GM23338 (cell line): ENCODE data around the gene TRPM3. TPM values are rescaled to one million over a fixed set of nuclear protein-coding genes. Genes with fewer than 3 reads are reported as not detected.

Experiments
- ATAC-seq: fragments of 200-7000 bp; cut with Tn5 transposase; 3 replicates; pipeline ENCODE4 v1.9.1; 2020
- DNase-seq: peaks from one replicate; pipeline ENCODE4 v3.0.0-alpha.2; 2015; ENCODE audit warnings: low spot score
- H2AFZ ChIP-seq: fragments of 200-600 bp; sonication (generic); 2 replicates; pipeline ENCODE4 v1.8.0; 2016; ENCODE audit warnings: antibody characterized with exemption, mild to moderate bottlenecking, moderate library complexity
- H3F3A ChIP-seq: fragments of 200-600 bp; sonication (generic); replicated peaks from 2 replicates; pipeline ENCODE4 v1.8.0; 2017; ENCODE audit warnings: antibody characterized with exemption, mixed run types, low read depth
- H3K27ac ChIP-seq: fragments of 200-600 bp; sonication (generic); 2 replicates; pipeline ENCODE4 v1.6.1; 2016; ENCODE audit warnings: low read depth
- H3K27me3 ChIP-seq: fragments of 200-600 bp; sonication (generic); 2 replicates; pipeline ENCODE4 v1.8.0; 2016; ENCODE audit warnings: mild to moderate bottlenecking, mixed run types, moderate library complexity; ENCODE audit not compliant: insufficient read depth
- H3K36me3 ChIP-seq: fragments of 200-600 bp; sonication (generic); 2 replicates; pipeline ENCODE4 v1.8.0; 2016; ENCODE audit warnings: mild to moderate bottlenecking; ENCODE audit not compliant: insufficient read depth
- H3K4me1 ChIP-seq: fragments of 200-600 bp; sonication (generic); 2 replicates; pipeline ENCODE4 v1.8.0; 2016; ENCODE audit warnings: mild to moderate bottlenecking, moderate library complexity; ENCODE audit not compliant: insufficient read depth
- H3K4me2 ChIP-seq: fragments of 200-600 bp; sonication (generic); 2 replicates; pipeline ENCODE4 v1.7.1; 2017; ENCODE audit warnings: mixed run types
- H3K4me3 ChIP-seq: fragments of 200-600 bp; sonication (generic); 2 replicates; pipeline ENCODE4 v1.6.1; 2016; ENCODE audit warnings: mixed run types
- H3K79me2 ChIP-seq: fragments of 200-600 bp; sonication (generic); replicated peaks from 2 replicates; pipeline ENCODE4 v1.8.0; 2017; ENCODE audit warnings: mild to moderate bottlenecking; ENCODE audit not compliant: insufficient read depth
- H3K9me2 ChIP-seq: fragments of 200-600 bp; sonication (generic); 2 replicates; pipeline ENCODE4 v1.8.0; 2017; ENCODE audit not compliant: insufficient read depth
- H4K20me1 ChIP-seq: fragments of 200-600 bp; sonication (generic); replicated peaks from 2 replicates; pipeline ENCODE4 v1.8.0; 2017; ENCODE audit warnings: mild to moderate bottlenecking; ENCODE audit not compliant: insufficient read depth
- H3K27ac Mint-ChIP-seq: 2 replicates; pipeline ENCODE4 v1.8.0; 2020; ENCODE audit warnings: inconsistent platforms, mild to moderate bottlenecking, moderate library complexity, mixed read lengths
- H3K27me3 Mint-ChIP-seq: 3 replicates; pipeline ENCODE4 v1.8.0; 2022; ENCODE audit warnings: low read depth, mild to moderate bottlenecking, moderate library complexity, mixed read lengths, inconsistent platforms; ENCODE audit not compliant: insufficient read depth, poor library complexity
- H3K36me3 Mint-ChIP-seq: 3 replicates; pipeline ENCODE4 v1.8.0; 2021; ENCODE audit warnings: low read depth, mild to moderate bottlenecking, inconsistent platforms, moderate library complexity, mixed read lengths
- H3K4me1 Mint-ChIP-seq: 3 replicates; pipeline ENCODE4 v1.8.0; 2020; ENCODE audit warnings: mild to moderate bottlenecking, inconsistent platforms, mixed read lengths
- H3K4me3 Mint-ChIP-seq: 3 replicates; pipeline ENCODE4 v1.8.0; 2021; ENCODE audit warnings: moderate library complexity, mild to moderate bottlenecking, inconsistent platforms, mixed read lengths
- H3K9me3 Mint-ChIP-seq: 3 replicates; pipeline ENCODE4 v1.8.0; 2020; ENCODE audit warnings: moderate library complexity, mild to moderate bottlenecking, inconsistent platforms, mixed read lengths
- EZH2phosphoT487 ChIP-seq: fragments of 200-600 bp; sonication (generic); IDR thresholded peaks from one replicate; pipeline ENCODE4 v1.8.1; 2018; ENCODE audit warnings: antibody characterized with exemption; ENCODE audit not compliant: unreplicated experiment
- NANOG ChIP-seq: IDR thresholded peaks from 2 replicates; pipeline ENCODE4 v1.6.1; 2016; ENCODE audit warnings: antibody characterized with exemption, borderline replicate concordance
- POLR2AphosphoS5 ChIP-seq: IDR thresholded peaks from 2 replicates; pipeline ENCODE4 v1.6.1; 2016; ENCODE audit warnings: antibody characterized with exemption, low read depth
- STAT1 ChIP-seq: IDR thresholded peaks from one replicate; pipeline ENCODE4 v1.6.1; 2016; ENCODE audit warnings: antibody characterized with exemption; ENCODE audit not compliant: unreplicated experiment
- ZNF331 ChIP-seq: fragments of 250-450 bp; sonication (Bioruptor Pico); IDR thresholded peaks from 2 replicates; pipeline ENCODE4 v1.5.0; 2020; ENCODE audit warnings: low read depth, mild to moderate bottlenecking, moderate library complexity
- polyA plus RNA-seq: library from polyadenylated mRNA; unstranded; fragments of >200 nt; fragmentation: Nextera tagmentation; extraction: Ambion mirVana; gene quantifications from 2 replicates; pipeline ENCODE4 v1.2.1, GENCODE V29; 2016
- total RNA-seq: library from RNA; depleted of rRNA; stranded (reverse); fragments of >200 nt; shearing (Covaris generic); gene quantifications from 2 replicates; pipeline ENCODE4 v1.2.3, GENCODE V29; 2014
- TF ChIP-seq, protein P1 (sequence below): IDR thresholded peaks from 2 replicates; pipeline ENCODE4 v1.6.1; 2016; ENCODE audit warnings: antibody characterized with exemption
- TF ChIP-seq, protein P2 (sequence below): fragments of 250-450 bp; sonication (Bioruptor Pico); IDR thresholded peaks from 2 replicates; pipeline ENCODE4 v1.5.0; 2020; ENCODE audit warnings: mild to moderate bottlenecking, moderate library complexity
- TF ChIP-seq, protein P3 (sequence below), 2 experiments: fragments of 200-600 bp in 1 of 2; sonication (generic) in 1 of 2; conservative IDR thresholded peaks; 2 replicates each; pipeline versions ENCODE4 v1.5.1 to v1.6.1; 2016 to 2017; ENCODE audit warnings: antibody characterized with exemption in 2 of 2, low read depth in 2 of 2, mild to moderate bottlenecking in 2 of 2, moderate library complexity in 1 of 2
- TF ChIP-seq, protein P4 (sequence below): IDR thresholded peaks from one replicate; pipeline ENCODE4 v1.6.1; 2018; ENCODE audit warnings: antibody characterized with exemption; ENCODE audit not compliant: unreplicated experiment

Gene TRPM3
- total and polyA plus RNA-seq, 2 experiments from 2014 or later: 2.8 to 8.2 TPM

DNA sequence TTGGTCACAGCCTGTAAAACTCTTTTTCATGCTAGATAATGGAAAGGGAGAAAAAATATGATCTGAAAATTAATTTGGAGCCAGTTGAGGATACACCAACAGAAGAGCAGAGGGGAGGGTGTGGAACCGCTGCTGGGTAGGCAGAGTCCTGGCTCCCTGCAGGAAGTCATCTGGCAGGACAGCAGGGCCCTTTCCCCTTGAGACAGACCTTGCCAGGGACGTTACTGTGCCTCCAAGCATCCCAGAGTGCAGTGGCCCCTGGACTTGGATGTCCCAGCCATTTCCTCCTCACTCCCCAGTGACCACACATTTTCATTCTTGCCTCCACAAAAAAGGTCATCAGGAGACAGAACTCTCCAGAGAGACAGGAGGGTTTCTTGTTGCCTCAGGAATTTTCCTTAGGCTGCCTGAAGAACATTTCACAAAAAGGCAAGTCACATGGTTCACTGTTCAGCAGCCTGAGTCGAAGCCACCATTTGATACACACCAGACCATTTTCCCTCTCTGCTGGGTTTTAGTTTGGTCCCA, 5.9 kb downstream of the TRPM3 start:
- Mint-ChIP-seq H3K9me3 (no peaks in the 10 kb centered on the region), H3K27me3 (no peaks in the 10 kb centered on the region)

More for the DNA sequence above, 5.9 kb downstream of the TRPM3 start:
- Histone ChIP-seq H3K4me2 (no peak overlapping the region), H3K4me1 (peaks cover 60% of the 10 kb centered on the region), H3K27me3 (no peaks in the 10 kb centered on the region), H3K4me3 (no peak overlapping the region), H3K79me2 (peaks cover 42% of the 10 kb centered on the region), H3K27ac (no peak overlapping the region), H3F3A (no peaks in the 10 kb centered on the region), H2AFZ (no peak overlapping the region), H3K36me3 (no peaks in the 10 kb centered on the region), H3K9me2 (no peaks in the 10 kb centered on the region), H4K20me1 (no peaks in the 10 kb centered on the region)
- H3K4me1 Mint-ChIP-seq: peaks cover 73% of the 10 kb centered on the region
- no peak overlapping the region for H3K27ac Mint-ChIP-seq
- DNase-seq: no peak
- ATAC-seq: peak; percentile 18; the same call in 2 of the 3 replicates
- H3K36me3 Mint-ChIP-seq: no peaks in the 10 kb centered on the region
- H3K4me3 Mint-ChIP-seq: no peak overlapping the region
- TF ChIP-seq ZNF331 (CRISPR knock-in tag): no peak
- TF ChIP-seq, protein P1, sequence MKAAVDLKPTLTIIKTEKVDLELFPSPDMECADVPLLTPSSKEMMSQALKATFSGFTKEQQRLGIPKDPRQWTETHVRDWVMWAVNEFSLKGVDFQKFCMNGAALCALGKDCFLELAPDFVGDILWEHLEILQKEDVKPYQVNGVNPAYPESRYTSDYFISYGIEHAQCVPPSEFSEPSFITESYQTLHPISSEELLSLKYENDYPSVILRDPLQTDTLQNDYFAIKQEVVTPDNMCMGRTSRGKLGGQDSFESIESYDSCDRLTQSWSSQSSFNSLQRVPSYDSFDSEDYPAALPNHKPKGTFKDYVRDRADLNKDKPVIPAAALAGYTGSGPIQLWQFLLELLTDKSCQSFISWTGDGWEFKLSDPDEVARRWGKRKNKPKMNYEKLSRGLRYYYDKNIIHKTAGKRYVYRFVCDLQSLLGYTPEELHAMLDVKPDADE: no peak
- TF ChIP-seq, protein P2, sequence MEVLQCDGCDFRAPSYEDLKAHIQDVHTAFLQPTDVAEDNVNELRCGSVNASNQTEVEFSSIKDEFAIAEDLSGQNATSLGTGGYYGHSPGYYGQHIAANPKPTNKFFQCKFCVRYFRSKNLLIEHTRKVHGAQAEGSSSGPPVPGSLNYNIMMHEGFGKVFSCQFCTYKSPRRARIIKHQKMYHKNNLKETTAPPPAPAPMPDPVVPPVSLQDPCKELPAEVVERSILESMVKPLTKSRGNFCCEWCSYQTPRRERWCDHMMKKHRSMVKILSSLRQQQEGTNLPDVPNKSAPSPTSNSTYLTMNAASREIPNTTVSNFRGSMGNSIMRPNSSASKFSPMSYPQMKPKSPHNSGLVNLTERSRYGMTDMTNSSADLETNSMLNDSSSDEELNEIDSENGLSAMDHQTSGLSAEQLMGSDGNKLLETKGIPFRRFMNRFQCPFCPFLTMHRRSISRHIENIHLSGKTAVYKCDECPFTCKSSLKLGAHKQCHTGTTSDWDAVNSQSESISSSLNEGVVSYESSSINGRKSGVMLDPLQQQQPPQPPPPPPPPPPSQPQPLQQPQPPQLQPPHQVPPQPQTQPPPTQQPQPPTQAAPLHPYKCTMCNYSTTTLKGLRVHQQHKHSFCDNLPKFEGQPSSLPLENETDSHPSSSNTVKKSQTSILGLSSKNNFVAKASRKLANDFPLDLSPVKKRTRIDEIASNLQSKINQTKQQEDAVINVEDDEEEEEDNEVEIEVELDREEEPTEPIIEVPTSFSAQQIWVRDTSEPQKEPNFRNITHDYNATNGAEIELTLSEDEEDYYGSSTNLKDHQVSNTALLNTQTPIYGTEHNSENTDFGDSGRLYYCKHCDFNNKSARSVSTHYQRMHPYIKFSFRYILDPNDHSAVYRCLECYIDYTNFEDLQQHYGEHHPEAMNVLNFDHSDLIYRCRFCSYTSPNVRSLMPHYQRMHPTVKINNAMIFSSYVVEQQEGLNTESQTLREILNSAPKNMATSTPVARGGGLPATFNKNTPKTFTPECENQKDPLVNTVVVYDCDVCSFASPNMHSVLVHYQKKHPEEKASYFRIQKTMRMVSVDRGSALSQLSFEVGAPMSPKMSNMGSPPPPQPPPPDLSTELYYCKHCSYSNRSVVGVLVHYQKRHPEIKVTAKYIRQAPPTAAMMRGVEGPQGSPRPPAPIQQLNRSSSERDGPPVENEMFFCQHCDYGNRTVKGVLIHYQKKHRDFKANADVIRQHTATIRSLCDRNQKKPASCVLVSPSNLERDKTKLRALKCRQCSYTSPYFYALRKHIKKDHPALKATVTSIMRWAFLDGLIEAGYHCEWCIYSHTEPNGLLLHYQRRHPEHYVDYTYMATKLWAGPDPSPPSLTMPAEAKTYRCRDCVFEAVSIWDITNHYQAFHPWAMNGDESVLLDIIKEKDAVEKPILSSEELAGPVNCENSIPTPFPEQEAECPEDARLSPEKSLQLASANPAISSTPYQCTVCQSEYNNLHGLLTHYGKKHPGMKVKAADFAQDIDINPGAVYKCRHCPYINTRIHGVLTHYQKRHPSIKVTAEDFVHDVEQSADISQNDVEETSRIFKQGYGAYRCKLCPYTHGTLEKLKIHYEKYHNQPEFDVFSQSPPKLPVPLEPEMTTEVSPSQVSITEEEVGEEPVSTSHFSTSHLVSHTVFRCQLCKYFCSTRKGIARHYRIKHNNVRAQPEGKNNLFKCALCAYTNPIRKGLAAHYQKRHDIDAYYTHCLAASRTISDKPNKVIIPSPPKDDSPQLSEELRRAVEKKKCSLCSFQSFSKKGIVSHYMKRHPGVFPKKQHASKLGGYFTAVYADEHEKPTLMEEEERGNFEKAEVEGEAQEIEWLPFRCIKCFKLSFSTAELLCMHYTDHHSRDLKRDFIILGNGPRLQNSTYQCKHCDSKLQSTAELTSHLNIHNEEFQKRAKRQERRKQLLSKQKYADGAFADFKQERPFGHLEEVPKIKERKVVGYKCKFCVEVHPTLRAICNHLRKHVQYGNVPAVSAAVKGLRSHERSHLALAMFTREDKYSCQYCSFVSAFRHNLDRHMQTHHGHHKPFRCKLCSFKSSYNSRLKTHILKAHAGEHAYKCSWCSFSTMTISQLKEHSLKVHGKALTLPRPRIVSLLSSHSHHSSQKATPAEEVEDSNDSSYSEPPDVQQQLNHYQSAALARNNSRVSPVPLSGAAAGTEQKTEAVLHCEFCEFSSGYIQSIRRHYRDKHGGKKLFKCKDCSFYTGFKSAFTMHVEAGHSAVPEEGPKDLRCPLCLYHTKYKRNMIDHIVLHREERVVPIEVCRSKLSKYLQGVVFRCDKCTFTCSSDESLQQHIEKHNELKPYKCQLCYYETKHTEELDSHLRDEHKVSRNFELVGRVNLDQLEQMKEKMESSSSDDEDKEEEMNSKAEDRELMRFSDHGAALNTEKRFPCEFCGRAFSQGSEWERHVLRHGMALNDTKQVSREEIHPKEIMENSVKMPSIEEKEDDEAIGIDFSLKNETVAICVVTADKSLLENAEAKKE (CRISPR knock-in tag): no peak
- TF ChIP-seq EZH2phosphoT487: no peak
- TF ChIP-seq POLR2AphosphoS5: no peak
- TF ChIP-seq, protein P3, sequence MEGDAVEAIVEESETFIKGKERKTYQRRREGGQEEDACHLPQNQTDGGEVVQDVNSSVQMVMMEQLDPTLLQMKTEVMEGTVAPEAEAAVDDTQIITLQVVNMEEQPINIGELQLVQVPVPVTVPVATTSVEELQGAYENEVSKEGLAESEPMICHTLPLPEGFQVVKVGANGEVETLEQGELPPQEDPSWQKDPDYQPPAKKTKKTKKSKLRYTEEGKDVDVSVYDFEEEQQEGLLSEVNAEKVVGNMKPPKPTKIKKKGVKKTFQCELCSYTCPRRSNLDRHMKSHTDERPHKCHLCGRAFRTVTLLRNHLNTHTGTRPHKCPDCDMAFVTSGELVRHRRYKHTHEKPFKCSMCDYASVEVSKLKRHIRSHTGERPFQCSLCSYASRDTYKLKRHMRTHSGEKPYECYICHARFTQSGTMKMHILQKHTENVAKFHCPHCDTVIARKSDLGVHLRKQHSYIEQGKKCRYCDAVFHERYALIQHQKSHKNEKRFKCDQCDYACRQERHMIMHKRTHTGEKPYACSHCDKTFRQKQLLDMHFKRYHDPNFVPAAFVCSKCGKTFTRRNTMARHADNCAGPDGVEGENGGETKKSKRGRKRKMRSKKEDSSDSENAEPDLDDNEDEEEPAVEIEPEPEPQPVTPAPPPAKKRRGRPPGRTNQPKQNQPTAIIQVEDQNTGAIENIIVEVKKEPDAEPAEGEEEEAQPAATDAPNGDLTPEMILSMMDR (conservative IDR thresholded peaks at IDR 0.05; ENCODE audit: low read depth in 2 of 2): no peak
- TF ChIP-seq, protein P4, sequence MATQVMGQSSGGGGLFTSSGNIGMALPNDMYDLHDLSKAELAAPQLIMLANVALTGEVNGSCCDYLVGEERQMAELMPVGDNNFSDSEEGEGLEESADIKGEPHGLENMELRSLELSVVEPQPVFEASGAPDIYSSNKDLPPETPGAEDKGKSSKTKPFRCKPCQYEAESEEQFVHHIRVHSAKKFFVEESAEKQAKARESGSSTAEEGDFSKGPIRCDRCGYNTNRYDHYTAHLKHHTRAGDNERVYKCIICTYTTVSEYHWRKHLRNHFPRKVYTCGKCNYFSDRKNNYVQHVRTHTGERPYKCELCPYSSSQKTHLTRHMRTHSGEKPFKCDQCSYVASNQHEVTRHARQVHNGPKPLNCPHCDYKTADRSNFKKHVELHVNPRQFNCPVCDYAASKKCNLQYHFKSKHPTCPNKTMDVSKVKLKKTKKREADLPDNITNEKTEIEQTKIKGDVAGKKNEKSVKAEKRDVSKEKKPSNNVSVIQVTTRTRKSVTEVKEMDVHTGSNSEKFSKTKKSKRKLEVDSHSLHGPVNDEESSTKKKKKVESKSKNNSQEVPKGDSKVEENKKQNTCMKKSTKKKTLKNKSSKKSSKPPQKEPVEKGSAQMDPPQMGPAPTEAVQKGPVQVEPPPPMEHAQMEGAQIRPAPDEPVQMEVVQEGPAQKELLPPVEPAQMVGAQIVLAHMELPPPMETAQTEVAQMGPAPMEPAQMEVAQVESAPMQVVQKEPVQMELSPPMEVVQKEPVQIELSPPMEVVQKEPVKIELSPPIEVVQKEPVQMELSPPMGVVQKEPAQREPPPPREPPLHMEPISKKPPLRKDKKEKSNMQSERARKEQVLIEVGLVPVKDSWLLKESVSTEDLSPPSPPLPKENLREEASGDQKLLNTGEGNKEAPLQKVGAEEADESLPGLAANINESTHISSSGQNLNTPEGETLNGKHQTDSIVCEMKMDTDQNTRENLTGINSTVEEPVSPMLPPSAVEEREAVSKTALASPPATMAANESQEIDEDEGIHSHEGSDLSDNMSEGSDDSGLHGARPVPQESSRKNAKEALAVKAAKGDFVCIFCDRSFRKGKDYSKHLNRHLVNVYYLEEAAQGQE: no peak
- TF ChIP-seq STAT1: no peak
- no peak for TF ChIP-seq NANOG
